Activated gamma-delta T cell treated with anti-CD3 and anti-CD28 coated beads, Interleukin-2, amount 50 U/mL, for 16 hours (primary cell): Measurements from ENCODE around the gene BCOR.

Source experiments
- DNase-seq: peaks from one replicate; pipeline ENCODE4 v3.0.0-alpha.2; 2020; ENCODE audit warnings: low read depth

Gene BCOR

DNA sequence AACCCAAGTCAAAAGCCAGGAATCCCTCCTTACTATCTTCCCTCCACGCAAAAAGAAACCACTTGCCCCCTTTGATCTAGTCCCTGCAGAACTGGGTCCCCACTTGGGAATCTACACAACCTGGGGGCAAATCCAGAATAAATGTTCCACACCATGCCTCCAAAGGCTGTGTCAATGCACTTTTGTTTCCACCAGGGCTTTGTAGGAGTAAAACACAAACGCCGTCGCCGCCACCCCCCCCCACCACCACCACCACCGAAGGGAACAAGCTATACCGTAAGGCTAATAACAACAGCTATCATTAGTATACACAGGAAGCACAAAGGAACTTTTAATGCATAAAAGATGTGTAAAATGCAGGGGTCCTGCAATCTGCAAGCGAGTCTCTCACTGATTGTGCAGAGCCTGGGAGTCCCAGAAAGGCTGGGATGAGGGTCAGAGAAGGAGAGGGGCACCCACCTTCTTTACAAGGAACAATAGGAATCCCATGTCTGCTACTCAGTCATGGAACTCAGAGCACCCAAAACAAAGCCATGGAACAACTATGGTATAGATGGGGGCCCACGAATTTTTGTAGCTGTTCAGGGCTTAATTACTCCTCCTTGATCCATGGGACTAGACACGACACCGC lies 13.2 kb downstream of the BCOR start:
- DNase-seq = no peak

DNA sequence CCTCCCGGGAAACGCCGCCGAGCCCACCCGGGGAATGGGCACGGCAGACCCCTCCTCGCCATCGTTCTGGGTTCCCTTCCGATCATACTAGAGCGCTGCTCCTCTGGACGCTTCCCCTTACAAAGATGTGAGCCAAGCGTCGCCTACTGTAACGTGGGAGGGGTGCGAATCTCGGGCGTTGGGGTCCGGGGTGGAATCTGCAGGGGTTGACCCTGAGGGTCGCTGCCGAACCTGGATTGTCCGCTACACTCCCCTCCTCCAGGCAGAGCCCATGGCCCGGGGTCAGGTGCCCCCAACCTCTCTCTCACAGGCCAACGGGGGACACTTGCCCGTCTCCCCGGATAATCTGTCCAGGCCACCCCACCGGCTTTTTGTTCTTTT lies 13.8 kb downstream of the BCOR start:
- DNase-seq = no peak

DNA sequence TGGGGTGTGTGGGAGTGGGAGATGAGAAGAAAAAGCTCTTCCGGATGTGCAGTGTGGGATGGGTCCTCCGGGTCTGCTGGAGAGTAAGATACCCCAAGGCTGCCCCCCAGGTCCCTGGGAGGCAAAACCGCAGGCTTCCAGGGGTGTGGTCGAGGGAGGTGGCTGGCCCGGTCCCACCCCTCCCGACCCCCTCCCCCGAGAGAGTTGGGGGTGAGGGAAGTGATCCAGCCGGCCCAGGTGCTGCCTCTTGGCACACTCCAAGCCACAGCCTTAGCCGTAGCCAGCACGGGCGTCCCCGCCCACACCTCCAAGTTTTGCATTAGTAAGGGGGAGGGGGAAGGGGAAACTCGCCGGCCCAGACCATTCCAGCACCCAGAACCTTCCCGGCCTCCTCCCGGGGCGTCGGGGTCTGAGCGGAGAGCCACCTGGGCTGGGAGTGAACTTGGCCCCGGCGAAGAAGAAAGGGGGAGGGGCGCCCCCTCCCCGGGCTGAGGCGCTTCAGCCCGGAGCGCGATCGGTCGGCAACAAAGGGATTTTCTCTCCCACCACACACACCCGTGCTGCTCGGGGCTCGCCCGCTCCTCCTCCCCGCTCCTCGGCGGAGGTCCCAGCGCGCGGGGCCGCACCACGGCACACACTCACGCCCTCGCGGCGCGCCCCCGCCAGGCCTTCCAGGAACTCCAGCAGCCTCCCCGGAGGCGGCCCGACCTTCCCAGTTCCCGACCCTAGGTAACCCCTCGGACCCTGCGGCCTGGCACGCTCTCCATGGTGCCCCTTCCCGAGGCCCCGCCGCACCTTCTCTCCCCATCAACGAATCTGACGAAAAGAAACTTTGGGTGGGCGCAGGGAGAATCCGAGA lies 14.4 kb downstream of the BCOR start:
- DNase-seq = no peak

DNA sequence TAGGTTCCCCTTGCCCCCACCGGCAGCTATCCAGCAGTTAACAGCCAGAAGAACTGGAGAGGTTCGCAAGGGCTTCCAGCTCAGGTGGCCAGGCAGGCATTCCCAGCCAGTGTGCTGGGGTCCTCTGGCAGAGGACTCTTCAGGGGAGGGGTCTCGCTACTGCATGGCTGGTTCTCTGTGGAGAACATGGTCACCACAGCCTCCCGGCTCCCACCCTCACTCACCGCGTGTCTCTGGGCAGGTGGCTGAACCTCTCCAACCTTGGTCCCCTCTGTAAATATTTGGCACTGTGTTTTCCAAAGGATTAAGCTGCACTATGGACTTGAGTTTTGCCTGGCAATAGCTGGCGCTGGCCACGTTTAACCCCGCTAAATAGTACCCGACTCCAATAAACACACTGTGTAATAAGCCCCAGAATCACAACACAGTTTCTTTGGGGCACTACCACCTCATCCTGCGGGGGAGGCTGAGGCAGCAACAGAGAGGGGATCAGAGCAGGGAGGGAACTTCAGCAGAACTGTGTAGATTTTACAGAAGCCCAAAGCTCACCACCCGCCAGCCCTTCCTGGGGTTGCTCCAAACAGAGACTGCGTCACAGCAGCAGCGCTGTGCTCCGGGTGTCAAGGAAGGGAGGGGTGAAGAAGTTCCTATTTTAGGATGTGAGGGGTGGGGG lies 15.2 kb downstream of the BCOR start:
- DNase-seq = no peak

DNA sequence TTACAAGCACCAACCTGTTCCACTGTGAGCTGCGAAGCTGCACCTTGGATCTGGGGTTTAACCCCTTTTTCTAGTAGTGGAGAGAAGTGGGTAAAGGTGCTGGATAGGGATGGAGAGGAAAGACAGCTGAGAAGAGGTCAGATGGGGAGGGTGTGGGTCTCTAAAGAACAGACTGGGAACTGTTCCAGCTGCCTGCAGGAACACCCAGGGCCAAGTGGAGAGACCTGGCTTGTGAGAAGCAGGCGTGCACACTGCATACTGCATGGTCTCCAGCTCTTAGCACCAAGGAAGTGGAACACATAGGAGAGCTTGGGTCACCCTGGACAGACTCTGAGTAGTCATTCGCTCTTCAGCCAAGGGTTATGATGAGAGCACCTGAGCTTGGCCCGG lies 16.1 kb downstream of the BCOR start:
- no peak for DNase-seq

DNA sequence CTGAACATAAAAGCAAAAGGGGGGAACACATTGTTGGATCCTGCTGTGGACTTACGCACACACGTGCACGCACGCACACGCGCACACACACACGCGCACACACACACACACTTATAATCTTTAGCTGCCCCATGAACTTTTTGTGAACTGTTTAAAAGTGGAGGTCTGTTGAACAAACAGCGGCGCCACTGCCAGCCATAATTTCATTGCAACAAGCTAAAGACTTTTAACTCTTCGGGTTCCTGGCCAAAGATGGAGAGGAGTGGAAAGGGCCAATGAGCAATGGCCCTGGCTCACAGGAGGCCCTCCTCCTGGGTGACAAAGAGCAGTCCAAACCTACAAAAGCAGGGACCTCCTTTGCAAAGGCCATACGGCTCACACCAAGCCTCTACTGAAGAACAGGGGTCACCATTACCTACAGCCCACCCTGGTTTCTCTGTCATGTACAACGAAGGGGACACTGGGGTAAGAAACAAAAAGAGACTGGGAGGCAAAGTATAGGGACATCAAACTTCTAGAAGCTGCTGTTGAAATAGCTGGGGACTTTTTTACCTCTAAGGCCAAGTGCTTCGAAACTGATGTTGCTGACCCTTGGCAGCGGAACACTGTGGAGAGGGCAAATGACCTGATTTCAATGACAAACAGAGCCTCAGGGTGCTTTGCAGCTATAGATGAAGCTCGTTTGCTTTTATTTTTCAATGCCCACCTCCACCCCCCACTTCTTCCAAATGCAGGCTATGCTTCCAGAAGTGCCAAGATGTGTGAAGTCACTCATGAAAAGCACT lies 16.7 kb downstream of the BCOR start:
- DNase-seq = no peak

DNA sequence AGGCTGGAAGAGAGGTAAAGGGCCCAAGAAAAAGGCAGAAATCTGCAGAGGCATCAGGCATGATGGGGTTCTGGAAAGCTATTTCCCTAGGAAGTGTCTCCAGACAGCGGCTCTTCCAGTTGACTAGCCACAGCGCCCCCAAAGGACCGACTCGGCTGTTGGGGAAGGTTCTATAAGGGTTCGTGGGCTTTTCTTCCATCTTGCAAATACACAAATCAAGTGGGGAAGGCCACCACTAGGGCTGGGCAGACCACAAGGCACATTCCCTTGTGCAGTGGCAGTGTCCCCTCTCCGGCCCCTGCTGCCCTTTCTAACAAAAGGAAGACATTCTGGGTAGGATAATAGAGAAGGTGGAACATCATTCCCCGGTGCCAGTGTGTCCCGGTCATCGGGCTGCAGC lies 18.2 kb downstream of the BCOR start:
- no peak for DNase-seq

DNA sequence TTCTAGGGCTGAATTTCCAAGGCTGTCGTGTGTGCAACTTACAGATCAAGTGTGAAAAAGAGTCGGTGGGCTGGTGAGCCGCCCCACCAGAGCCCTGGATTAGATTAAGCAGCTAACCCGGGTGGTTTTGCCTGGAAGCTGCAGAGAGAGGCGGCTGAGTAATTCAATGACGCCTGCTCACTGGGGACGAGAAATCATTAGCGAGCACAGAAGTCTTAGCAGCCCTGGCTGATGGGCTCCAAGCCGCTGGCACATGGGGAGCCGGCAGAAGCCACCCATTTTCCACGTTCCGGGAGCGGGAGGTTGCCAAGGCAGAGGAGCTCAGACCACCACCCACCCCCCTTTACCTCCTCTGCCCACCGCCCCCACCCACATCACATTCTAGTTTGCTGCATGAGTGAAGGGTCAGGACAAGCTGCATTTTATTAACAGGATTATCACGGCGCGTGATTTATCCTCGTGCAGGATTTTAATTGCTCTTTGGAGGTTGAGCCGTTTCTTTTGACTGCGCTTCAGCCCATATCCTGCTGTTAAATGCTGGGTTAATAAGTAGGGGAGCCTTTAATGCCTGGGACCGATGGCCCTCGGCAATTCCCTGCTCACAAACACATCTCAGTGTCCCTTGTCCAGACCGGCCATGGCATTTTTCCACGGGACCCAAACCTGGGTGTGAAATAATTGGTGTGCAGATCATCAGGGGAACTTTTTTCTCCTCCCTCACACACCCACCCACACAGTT lies 19.1 kb downstream of the BCOR start:
- DNase-seq = no peak

DNA sequence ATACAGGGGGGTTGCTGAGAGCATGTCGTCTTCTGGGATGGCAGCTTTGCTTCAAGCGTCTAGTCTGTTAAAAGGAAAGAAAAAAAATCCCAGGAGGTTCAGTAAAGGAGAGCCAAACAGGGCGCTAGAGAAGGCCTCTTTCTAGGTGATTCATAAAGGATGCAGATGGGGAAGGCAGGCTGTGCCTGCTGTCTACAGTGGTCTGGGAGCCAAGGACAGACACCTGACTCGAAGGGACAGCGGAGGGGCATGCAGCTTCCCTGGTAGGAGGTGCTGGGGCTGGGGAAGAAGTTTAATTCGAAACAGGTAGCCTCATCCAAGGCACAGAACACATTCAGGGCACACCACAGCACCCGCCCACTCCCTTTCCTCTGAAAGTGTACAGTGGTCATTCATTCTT lies 19.9 kb downstream of the BCOR start:
- no peak for DNase-seq

DNA sequence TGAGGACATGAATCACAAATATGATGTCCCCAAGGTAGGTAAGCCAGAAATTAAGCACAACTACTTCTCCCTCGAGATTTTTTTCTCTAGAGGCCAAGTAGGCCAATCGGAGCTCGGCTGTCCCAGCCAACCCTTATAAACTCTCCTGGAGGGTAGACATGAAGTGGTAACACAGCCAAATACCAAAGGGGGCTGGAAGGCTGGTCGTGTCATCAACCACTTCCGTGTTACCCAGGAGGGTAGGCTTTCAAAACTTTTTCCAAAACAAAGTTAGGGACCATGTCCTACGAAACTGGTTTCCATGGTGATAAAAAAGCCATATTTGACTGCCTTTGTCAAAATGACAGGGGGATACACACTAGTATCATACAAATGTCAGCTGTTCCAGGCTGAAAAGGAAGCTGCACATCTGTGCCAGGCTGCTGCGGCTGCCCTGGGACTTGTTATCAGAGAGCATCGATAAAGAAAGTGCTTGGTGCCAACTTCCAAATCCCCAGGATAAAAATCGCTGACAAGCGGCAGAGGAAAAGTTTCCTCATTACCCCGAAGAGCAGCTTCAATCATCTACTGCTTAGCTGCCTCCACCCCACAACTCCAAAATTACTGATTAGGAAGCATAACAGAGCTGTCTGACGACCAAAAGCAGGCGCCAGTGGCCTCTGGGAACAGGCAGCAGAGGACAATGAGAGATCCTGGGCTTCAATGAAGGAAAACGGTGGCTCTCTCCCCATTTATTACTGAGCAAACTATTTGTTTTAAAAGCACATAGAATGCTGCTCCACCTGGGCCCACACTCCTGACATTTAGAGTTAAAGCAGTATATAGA lies 20.8 kb downstream of the BCOR start:
- DNase-seq = no peak

DNA sequence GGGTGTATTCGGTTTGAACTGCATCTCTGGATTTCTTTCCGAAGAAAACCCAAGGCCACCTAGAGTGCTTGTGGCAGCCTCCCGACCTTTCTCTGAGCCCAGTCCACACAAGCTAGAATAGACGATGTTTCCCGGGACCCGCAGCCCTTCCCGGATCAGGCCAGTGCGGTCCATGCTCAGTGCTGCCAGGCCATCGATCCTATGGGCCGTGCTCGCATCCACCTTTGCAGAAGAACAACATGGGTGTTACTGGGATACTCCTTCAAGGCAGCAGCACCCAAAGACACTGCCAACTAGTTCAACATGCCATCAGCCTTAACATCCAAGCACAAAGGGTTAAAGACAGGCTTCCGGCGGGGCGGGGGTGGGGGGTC lies 22.8 kb downstream of the BCOR start:
- DNase-seq = no peak

DNA sequence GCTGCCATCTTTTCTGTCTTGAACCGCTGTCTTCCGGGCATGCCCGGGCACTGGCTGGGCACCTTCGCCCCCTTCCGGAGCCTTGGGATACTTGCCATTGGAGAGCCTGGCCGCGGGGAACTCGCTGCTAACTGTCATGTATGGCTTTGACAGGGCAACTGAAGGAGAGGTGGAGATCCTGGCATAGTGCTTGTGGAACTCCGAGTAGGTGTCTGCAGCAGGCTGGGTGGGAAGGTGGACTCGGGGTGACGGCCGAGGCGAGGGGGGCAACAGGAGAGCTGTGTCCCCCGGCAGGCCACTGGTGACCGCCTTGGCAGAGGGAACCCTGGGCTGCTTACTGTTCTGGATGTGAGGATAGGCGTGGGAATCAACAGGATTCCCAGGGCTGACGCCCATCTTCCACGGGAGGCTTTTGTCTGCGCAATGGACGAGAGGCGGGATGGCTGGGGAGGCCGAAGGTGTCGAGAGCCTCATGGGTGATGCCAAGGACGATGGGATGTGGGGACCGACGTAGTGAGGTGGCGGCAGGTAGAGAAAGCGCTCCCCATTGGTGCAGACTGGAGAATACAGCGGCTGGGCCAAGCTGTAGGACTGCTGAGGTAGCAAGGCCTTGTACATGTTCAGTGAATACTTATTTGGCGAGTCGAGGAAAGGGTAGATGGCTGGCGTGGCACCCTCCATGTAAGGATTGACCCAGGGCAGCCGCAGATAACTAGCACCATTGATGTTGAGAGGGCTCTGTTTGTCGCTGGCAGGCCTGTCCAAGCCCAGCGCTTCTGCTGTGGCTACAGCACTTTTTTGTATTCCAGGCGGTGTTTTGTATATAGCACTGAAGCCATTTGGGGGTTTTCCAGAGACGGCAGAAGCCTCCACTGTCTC lies 23.4 kb downstream of the BCOR start:
- DNase-seq = no peak

DNA sequence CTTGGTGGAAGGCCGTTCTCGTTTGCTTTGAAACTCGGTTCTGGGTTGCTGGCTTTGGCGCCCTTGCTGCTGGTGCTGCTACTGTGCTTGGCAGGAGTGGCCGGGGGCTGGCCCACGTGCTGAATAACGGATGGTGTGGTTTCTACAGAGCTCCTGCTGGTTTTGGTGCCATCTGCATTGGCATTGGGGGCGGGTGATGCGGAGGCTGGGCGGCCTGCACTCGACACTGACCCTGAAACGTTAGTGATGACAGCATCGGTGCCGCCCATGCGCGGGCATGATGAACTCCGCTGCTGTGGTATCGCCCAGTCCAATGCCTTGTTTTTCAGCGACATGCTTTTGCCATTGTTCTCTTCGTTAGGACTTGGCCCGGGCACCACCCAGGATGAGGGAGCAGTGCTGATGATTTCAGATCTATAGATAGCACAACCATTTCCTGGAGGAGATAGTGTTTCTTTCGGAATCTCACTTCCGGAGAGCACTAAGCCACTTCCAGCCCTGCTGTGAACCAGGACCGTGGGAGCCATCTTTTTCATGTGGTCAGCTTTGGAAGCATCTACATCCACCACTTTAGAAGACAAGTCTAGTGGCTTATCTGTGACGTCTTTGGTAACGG lies 24.2 kb downstream of the BCOR start:
- DNase-seq = no peak

DNA sequence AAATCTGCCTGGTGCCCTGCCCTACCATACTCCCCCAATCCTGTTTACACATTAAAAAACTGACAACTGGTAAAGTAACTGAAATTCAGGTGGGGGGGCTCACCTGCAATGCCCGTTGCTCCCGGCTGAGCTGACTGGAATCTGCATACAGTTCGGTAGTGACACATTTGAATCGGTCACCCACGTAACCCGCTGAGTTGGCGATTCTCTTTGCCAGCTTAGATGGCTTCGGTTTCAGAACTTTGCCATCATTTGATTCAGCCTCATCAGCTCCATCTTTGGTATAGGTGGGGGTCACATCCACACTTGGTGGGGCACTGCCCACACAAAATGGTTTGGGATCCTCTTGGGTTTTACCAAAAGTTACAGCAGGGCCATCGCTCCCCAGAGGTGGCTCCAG lies 25.5 kb downstream of the BCOR start:
- no peak for DNase-seq

DNA sequence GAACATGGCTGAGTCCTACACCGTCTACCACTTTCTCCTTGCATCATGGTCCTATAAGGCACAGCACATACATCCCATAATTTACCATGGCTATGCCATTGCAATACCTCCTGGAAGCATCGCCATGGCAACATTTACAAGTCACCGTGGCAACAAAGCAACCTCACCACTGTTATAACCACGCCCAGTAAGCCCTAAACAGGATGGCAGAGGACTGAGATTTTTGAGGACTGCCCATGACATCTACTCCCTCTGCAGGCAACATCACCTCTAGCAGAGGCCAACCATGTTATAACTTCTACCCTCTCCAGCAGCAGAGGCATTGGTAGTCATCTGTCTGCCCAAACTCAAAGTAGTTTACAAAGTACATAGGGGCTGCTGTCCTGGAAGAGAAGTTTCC lies 29.7 kb downstream of the BCOR start:
- DNase-seq = no peak

DNA sequence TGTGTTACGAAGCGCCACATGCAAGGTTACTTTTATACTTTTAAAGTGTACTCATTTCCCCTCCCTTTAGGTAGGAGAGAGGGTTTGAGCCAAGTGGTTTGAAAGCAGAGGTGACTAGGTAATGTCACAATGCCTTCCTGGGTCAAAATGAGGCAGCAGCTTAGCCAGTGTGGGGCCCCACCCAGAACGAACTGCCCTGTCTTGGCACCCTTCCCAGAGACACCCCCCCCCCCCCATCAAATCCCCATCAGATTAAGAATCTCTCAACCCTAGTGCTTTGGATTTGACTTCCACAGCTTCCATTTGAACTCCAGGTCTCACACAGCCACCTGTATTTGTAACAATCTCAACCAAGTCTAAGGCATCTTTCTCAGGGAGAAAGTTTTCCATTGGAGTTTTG lies 31.1 kb downstream of the BCOR start:
- no peak for DNase-seq

DNA sequence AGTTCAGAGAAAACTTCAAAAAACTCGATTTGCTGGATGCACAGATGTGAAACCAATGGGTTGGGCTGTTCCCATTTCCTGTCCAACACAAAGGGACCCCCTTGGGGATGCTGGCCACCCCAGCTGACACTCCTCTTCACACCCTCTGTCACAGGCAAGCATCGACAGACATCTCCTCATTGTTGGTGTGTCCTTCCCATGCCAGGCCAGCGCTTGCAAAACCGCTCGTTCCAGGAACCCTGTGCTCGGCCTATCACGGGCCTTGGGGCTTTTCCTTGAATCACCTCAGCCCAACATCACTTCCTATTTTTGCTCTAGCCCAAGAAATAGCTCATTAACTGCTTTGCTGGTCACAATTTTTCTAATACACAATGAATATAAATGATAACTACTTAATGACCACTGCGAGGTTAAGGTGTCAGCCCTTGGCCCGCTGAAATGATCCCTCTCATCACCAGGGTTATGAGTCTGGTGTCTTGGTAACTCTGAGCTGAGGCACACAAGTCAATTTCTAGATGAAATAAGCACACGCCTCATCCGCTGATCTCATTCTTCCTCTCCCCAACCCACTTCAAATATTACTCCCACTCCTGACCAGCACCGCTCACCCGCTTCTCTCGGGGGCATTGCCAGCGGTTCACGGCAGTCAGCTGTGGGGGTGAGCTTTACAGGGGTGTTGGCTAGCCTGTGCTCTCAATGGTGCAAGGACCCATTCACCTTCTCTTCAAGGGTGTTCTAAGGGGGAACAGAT lies 32.3 kb downstream of the BCOR start:
- no peak for DNase-seq

DNA sequence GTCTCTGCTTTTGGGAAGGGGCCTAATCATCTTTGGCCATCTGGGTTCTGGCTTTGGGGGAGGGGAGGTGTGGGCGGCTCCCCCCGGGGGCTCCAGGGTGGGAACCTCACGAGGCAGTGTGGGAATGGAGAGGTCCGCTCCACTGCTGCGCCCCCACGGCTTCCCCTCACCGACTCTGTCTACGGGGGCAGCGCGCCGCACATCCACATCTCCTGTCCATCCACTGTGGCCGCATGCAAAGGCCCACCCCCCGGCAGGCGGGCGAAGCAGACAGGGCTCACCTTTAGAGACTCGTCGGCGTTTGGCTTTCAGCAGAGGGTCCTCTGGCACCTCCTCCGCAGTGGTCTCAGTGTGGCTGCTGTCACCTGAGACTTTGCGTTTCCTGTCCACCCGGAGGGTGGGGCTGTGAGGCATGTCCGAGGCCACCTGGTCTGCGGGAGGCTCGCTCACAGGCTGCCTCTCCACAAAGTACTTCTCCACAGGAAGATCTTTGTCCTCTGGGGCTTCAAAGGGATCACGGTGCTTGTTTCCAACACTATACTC lies 33.6 kb downstream of the BCOR start:
- DNase-seq = no peak

DNA sequence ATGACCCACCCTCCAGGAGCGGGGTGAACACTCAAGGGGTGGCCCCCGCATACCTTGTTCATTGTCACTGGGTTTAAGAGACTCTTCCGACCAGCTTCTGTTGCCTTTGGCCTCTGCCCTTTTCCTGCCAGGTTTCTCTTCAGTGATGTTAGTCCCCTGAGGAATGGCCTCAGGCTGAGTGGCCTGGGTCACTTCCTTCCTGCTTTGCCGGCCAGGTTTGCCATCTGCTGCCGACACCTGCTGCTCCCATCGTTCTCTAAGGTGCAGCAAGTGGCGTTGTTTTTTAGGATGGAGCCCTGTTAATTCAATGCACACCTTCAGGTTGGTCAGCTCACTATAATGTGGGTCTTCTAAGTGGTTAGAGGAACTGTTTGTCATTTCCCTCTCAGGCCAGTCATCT lies 34.2 kb downstream of the BCOR start:
- no peak for DNase-seq
